ENCODE measurements around the gene UIMC1. TPM values are rescaled to one million over a fixed set of nuclear protein-coding genes. Genes with fewer than 3 reads are reported as not detected.

UIMC1 gene
- total RNA-seq, 4 donors from 2014 or later = 22.3 to 38.6 (median 27.7) TPM

GRCh38 chr5:176887252-176887849, 119.2 kb downstream of the UIMC1 start:
- ATAC-seq (ENCODE audit: low FRiP score) = no peak
- DNase-seq (ENCODE audit: low spot score) = no peak
- no peak for TF ChIP-seq CTCF (IDR thresholded peaks at IDR 0.05)

- no peak for ATAC-seq (ENCODE audit: low FRiP score)
- no peak for DNase-seq (ENCODE audit: low spot score)
- no peak for TF ChIP-seq CTCF (IDR thresholded peaks at IDR 0.05)
Observed at GRCh38 chr5:176886336-176887251, 120.0 kb downstream of the UIMC1 start.

GRCh38 chr5:176884571-176884890, 122.0 kb downstream of the UIMC1 start:
- no peak for DNase-seq (ENCODE audit: low spot score)
- no peak for TF ChIP-seq CTCF (IDR thresholded peaks at IDR 0.05)
- no peak for ATAC-seq (ENCODE audit: low FRiP score)

- TF ChIP-seq CTCF (IDR thresholded peaks at IDR 0.05) = no peak
- DNase-seq (ENCODE audit: low spot score) = no peak
Observed at GRCh38 chr5:176883700-176884570, 122.6 kb downstream of the UIMC1 start.

GRCh38 chr5:176882567-176882903, 124.0 kb downstream of the UIMC1 start:
- no peak for ATAC-seq (ENCODE audit: low FRiP score)
- DNase-seq (ENCODE audit: low spot score) = no peak
- no peak for TF ChIP-seq CTCF (IDR thresholded peaks at IDR 0.05)

More at GRCh38 chr5:176883700-176884570, 122.6 kb downstream of the UIMC1 start:
- no peak for ATAC-seq (ENCODE audit: low FRiP score)

- DNase-seq (ENCODE audit: low spot score) = no peak
- ATAC-seq (ENCODE audit: low FRiP score) = no peak
- TF ChIP-seq CTCF (IDR thresholded peaks at IDR 0.05) = no peak
Observed at GRCh38 chr5:176881816-176882566, 124.6 kb downstream of the UIMC1 start.
